ENCODE results near the gene SIDT2.

Gene SIDT2

GRCh38 chr11:117220999-117221774, 42.6 kb downstream of the SIDT2 start:
- ChIA-PET CTCF (interaction anchor here (0.7 to 3.4 kb wide), 6 partner anchors 10 to 115 kb away, joined by 3 to 23 read pairs (median 6); partner anchors contain the start of genes PCSK7 and RNF214), POLR2A (no interaction called here)
- TF ChIP-seq, protein P1, sequence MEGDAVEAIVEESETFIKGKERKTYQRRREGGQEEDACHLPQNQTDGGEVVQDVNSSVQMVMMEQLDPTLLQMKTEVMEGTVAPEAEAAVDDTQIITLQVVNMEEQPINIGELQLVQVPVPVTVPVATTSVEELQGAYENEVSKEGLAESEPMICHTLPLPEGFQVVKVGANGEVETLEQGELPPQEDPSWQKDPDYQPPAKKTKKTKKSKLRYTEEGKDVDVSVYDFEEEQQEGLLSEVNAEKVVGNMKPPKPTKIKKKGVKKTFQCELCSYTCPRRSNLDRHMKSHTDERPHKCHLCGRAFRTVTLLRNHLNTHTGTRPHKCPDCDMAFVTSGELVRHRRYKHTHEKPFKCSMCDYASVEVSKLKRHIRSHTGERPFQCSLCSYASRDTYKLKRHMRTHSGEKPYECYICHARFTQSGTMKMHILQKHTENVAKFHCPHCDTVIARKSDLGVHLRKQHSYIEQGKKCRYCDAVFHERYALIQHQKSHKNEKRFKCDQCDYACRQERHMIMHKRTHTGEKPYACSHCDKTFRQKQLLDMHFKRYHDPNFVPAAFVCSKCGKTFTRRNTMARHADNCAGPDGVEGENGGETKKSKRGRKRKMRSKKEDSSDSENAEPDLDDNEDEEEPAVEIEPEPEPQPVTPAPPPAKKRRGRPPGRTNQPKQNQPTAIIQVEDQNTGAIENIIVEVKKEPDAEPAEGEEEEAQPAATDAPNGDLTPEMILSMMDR (IDR thresholded peaks at IDR 0.05; ENCODE audit: control extremely low read depth, extremely low read depth, low read depth, missing control alignments), result no peak
- DNase-seq (ENCODE audit: extremely low spot score), result no peak

DNA sequence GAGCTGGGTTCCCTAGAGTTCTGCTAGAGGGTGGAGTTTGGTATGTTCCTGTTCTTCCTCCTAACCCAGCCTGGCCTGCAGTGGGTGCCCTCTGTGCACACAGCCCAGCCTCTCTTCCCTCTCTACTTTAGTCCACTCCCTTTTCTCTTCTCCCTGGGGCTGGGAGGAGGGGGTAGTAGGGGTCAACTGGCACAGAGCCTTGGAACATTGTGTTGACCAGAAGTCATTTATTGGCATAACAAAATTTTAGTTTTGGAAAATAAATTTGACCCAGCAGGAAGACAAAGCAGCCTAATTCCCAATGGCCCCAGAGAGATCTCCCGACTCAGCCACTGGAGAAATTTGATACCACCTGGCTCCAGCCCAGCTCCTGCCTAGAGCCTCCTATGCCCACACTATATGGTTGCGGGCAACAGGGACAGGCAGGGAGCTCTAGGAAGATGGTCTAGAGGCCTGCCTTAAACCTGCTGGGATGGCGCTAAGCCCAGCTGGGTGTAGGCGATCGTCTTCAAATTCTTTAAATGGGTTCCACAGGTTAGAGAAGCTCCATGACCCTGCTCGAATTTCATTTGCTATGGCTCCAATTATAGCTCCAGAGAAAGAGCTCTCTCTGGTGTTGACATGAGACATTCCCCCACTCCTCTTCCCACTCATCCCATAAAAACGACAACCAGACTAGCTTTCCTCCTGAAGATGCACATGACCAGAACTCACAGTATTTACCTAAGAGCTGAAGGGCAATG, 43.4 kb downstream of the SIDT2 start:
- ChIA-PET POLR2A (no interaction called here), CTCF (interaction anchor here (0.7 to 3.4 kb wide), 6 partner anchors 9 to 116 kb away, joined by 3 to 23 read pairs (median 6); partner anchors contain the start of genes PCSK7 and RNF214)
- DNase-seq (ENCODE audit: extremely low spot score), result no peak
- TF ChIP-seq, protein P1 (IDR thresholded peaks at IDR 0.05; ENCODE audit: control extremely low read depth, extremely low read depth, low read depth, missing control alignments), result no peak

DNA sequence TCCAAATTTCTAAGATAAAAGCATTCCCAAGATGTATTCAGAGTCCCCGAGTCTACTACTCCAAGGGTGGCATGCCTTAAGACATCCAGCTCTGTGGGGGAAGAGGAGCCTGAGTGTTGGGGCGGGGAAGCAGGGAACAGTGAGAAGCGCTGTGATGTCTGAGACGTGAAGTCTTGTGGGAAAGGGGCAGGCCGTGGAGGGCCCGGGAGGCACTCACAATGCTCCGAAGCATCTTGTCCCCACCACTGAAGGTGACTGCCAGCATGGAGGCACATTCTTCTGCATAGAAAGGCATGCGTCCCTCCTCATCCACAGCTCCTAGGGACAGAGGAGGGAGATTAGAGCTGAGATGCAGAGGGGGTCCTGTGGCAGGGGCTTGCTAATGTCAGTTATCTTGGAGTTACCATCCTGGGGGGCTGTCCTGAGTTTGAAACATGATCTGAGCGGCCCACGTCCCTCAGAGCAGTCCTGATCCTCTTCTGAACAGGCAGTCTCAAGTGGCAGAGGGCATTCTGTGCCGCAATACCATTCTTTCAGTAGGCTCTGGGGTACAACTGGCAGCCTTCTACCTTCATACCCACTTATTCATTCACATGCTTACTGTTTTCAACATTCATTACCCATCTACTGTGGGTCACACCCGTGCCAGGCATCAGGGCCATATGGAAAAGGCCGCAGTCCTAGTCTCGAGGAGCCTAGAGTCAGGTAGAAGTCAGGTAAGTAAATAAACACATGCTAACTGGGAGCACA, 44.6 kb downstream of the SIDT2 start:
- POLR2A ChIA-PET, result no interaction called here
- TF ChIP-seq, protein P1 (IDR thresholded peaks at IDR 0.05; ENCODE audit: control extremely low read depth, extremely low read depth, low read depth, missing control alignments), result no peak
- CTCF ChIA-PET, result interaction anchor here (0.8 to 9.2 kb wide), 4 partner anchors 8 to 117 kb away, joined by 3 to 118 read pairs (median 18); partner anchors contain the start of genes PCSK7, RNF214 and SIDT2
- DNase-seq (ENCODE audit: extremely low spot score), result no peak

DNA sequence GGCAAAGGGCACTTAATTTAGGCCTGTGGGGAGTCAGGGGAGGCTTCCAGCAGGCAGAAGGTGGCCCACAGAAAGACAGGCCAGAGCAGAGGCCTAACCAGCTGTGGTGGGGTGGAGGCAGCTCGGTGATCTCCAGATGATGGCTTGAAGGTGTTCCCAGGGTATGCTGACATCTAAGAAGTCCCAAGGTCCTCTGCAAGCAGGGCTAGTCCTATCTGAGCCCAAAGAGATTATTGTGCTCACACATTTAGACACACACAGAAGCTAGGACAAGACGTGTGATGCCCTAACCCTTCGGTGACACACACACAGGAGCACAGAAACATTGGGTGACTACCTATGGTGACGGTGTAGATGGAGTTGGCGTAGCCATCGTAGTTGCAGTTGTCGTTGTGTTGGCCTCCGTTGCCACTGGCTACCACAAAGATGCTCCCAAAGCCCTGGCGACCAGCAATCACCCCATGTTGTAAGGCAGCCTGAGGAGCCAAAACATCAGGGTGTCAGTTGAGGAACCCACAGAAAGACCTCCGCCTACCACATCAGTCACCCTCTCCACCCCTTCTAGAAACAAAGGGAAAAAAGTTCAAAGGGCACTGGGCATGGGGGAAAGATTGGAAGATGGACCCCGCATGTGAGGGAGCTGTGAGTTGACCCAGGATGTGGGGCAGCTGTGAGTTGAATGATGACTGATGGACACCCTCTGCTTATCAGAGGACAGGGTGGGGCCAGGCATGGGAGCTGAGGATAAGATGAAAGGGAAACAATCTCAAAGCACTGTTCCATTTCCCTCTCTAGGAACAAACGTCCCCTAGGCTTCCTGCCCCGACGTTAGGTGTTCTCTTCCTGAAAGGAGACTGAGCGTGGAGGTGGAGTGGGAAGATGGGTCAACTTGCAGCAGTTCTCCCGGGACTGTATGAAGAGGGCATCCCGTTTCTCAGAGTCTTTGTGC, 45.5 kb downstream of the SIDT2 start:
- TF ChIP-seq, protein P1 (IDR thresholded peaks at IDR 0.05; ENCODE audit: control extremely low read depth, extremely low read depth, low read depth, missing control alignments), result no peak
- DNase-seq (ENCODE audit: extremely low spot score), result no peak
- CTCF ChIA-PET, result interaction anchor here (0.8 to 9.2 kb wide), 6 partner anchors 13 to 118 kb away, joined by 3 to 118 read pairs (median 11); partner anchors contain the start of gene SIDT2
- POLR2A ChIA-PET, result no interaction called here

GRCh38 chr11:117225553-117226170, 47.1 kb downstream of the SIDT2 start:
- TF ChIP-seq, protein P1 (IDR thresholded peaks at IDR 0.05; ENCODE audit: control extremely low read depth, extremely low read depth, low read depth, missing control alignments), result no peak
- no peak for DNase-seq (ENCODE audit: extremely low spot score)
- ChIA-PET POLR2A (interaction anchor here (0.6 to 1.6 kb wide), 4 partner anchors 7 to 1295 kb away, joined by 4 to 7 read pairs (median 5); no protein-coding TSS in a partner anchor), CTCF (interaction anchor here (1.0 to 9.2 kb wide), 32 partner anchors 8 to 491 kb away, joined by 3 to 118 read pairs (median 6); partner anchors contain the start of genes APOA5 and SIDT2)
